NK-92 (cell line): ENCODE data around the gene CCNL2.
"Not testable (repeated sequence)": the region's sequence is repeated elsewhere in the genome, so short reads cannot be mapped to it uniquely, and the experiment has no call there.

Source experiments
- DNase-seq: peaks from one replicate; lab custom pipeline; 2025; ENCODE audit not compliant: unreplicated experiment; lab: John Stamatoyannopoulos, UW

CCNL2 gene

DNA sequence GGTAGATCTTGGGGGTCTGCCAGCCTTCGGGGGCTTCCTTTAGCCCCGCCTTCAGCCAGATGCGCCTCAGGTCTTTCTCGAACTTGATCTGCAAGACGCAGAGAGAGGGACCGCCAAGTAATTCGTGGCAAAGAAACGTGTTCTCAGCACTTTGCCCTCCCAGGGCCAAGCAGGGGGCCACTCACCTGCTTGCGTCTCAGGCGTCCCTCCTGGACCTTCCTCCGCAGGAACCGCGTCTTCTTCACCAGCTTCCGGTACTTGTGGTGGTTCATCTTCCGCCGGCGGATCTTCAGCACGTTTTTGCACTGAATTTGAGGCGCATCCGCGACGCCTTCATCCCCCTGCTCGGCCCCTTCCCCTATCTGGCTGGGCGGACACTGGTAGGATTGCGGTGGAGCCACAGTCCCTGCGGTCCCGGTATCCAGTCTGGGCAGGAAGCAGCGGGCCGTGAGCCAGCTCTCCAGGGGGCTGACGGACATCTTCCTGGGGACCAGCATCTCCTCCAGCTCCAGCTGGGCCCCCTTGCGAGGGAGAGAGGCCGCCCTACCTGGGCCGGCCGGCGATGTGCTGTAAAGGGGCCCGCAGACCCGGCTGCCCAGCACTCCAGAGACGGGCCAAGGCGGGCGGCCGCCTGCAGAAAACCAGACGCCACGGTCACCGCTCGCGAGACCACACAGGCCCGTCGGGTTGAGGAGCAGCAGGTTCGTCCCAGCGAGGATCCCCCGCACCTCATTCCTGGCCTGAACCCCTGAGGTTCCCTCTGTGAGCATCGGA, 25.1 kb downstream of the CCNL2 start:
- DNase-seq = no peak

DNA sequence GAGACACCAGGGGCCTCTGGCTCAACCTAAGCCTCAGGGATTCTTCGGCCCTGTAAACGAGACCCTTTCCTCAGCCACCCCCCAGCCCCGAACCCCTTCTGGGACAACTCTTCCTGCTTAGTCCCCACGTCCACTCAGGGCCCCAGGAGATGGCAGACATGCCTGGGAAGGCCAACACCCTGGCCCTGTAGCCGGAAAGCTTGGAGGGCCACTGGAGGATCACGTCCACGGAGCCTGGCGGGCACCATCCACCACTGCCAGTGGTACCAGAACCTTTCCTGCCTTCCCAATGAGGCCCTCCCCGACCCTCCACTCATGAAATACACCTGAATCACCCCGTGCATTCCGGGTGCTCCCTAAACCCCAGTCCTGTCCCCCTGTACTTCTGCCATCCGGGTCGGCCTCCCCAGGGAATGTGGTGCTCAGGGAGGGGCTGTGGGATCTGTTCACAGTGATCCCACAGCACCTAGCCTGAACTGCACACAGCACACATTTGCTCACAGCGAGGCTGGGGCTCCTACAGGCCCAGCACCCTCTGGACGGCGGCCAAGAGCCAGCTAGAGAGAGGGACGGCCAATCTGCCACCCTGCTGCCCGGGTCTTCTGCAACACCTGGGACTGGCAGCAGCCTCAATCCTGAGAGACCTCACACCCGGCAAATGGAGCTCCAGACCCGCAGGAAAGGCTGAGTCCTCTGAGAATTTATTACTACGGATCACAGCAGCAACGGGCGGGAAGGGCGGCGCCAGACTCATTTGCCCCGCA, 25.9 kb downstream of the CCNL2 start:
- no peak for DNase-seq

- DNase-seq = no peak
Measured at GRCh38 chr1:1371746-1372711, 27.1 kb downstream of the CCNL2 start.

GRCh38 chr1:1371364-1371745, 27.8 kb downstream of the CCNL2 start:
- DNase-seq = no peak

- DNase-seq = no peak
Measured at GRCh38 chr1:1370771-1371300, 28.3 kb downstream of the CCNL2 start.

DNA sequence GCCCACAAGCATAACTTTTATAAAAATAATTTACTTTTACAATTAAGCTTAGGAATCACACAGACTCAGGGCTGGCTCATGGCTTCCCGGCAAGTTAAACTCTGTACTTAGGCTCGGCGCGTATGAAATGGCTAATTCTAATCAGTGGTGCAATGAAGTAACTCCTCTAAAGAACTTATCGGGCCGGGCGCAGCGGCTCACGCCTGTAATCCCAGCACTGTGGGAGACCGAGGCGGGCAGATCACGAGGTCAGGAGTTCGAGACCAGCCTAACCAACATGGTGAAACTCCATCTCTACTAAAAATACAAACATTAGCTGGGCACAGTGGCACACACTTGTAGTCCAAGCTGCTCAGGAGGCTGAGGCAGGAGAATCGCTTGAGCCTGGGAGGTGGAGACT, 29.0 kb downstream of the CCNL2 start:
- not testable (repeated sequence) for DNase-seq

DNA sequence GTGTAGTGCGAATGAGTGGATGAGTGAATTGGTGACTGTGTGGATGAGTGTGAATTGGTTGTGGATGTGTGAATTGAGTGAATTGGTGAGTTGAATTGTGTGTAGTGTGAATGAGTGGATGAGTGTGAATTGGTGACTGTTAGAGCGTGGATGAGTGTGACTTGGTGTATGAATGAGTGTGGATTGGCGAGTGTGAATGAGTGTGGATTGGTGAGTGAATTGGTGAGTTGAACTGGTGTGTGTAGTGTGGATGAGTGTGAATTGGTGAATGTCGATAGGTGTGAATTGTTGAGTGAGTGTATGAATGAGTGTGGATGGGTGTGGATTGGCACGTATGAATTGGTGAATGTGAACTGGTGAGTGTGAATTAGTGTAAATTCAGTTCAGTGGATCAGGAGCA, 31.8 kb downstream of the CCNL2 start:
- no peak for DNase-seq

GRCh38 chr1:1366699-1367066, 32.5 kb downstream of the CCNL2 start:
- DNase-seq = no peak

DNA sequence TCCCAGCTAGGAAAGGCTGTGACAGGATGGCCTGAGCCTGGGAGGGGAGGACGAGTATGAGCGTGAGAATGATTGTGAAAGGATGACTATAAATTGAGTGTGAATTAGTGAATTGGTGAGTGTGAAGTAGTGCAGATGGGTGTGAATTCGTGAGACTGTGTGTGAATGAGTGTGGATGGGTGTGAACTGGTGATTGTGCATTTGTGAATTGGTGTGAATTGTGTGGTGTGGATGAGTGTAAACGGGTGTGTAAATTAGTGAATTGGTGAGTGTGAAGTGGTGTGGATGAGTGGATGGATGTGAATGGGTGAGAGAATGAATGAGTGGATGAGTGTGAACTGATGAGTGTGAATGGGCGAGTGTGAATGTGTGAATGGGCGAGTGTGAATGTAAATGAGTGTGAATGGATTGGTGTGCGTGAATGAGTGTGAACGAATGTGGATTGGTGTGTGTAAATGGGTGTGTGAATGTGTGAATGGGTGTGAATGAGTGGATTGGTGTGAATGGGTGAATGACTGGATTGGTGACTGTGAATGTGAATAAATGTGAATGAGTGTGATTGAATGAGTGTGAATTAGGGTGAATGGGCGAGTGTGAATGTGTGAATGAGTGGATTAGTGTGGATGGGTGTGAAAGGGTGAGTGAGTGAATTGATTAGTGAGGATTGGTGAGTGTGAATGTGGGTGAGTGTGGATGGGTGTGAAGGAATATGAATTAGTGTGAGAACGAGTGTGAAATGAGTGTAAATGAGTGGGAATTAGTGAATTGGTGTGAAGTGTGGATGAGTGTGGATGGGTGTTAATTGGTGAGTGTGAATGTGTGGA, 33.0 kb downstream of the CCNL2 start:
- DNase-seq = no peak

DNA sequence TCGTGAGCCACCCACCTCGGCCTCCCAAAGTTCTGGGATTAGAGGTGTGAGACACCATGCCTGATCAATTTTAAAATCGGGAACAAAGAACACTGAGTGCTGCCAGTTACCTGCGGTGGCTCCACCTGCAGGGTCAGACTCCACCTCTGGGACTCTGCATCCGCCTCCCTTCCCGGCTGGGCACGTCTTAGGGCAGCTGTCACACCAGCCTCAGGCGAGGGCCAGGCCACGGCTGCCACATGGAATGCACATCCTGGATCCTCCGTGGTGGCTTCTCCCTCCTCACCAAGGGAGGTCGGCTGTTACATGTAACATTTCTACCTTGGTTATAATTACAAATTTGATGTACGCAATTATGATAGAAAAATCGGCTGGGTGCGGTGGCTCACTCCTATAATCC, 34.9 kb downstream of the CCNL2 start:
- DNase-seq = no peak

- no peak for DNase-seq
Measured at GRCh38 chr1:1361982-1362423, 37.1 kb downstream of the CCNL2 start.

DNA sequence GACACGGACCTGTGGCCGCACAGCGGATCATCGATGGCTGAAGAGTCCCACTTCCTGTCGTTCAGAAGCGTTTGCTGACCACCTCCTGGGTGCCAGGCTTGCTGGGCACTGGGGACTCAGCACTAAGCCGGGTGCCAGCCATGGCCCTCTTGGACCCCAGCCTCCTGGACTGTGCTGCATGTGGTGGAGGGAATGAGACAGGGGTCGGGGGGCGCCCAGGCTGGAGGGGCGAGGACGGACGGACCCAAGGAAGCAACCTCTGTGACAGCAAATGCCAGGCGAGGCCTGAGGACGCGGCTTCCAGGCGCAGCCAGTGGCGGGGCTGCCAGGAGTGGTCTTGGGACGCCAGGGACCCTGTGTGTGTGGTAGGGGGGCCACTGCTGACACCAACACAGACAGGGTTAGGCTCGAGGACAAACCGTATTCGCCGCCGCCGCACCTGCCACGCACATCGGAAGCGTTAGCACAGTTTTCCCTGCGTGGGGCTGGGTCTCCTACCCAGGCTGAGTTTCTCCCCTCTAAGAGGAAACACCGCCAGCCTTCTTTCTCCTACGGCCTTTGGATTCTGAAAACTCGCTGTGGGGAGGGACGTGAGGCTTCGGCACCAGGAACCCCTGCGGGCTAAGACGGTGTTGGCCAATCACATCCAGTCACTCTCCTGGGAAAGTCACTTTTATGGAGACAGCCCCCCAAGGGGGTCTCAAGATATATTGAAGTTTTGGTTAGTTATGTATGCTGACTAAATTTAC, 37.7 kb downstream of the CCNL2 start:
- DNase-seq = no peak

- no peak for DNase-seq
Measured at GRCh38 chr1:1360506-1361169, 38.5 kb downstream of the CCNL2 start.

GRCh38 chr1:1359664-1360468, 39.3 kb downstream of the CCNL2 start:
- DNase-seq = no peak

GRCh38 chr1:1359308-1359663, 39.8 kb downstream of the CCNL2 start:
- DNase-seq = no peak

- no peak for DNase-seq
Measured at GRCh38 chr1:1358433-1359271, 40.5 kb downstream of the CCNL2 start, which contains the start of gene MXRA8. Gene MXRA8 (minus strand): TSS chr1:1358555. CDS start chr1:1358504, 51 bp downstream.

DNA sequence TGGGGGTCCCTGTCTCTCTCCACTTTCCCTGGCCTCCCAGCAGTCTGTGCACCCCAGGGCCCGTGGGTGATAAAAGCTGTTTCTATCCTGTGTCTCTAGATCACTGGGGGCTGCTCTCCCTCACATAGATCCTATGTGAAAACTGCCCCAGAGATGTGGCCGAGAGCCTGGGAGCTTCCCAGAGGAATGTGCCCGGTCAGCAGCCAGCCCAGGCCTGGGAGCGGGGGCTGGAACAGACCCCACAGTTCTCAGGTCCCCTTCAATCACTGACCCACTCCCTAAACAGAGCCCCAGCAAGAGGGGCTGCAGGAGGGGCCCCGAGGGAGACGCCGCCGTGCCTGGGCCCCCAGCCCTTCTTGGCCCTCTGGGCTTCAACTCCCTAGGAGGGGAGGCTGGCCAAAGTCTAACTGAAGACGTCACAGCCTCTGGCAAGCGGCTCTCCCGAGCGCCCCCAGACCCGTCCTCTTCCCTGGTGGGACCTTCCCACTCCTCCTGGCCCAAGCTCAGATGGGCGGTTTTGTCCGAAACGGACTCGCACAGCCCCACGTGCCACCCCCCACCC, 41.2 kb downstream of the CCNL2 start:
- DNase-seq = no peak
